Measurements from ENCODE around the gene TSKU. TPM values are rescaled to one million over a fixed set of nuclear protein-coding genes. Genes with fewer than 3 reads are reported as not detected.

TSKU gene
- total RNA-seq, 1 donor from 2014 or later = 59.5 TPM

GRCh38 chr11:76798202-76798581, 15.0 kb downstream of the TSKU start:
- TF ChIP-seq CTCF (IDR thresholded peaks at IDR 0.05; ENCODE audit: insufficient read depth, low read length, poor library complexity, severe bottlenecking) = no peak
- no peak for DNase-seq (ENCODE audit: low read depth)
- H3K27me3 ChIP-seq (ENCODE audit: control insufficient read depth, insufficient read depth, low read length) = no peaks in the 10 kb centered on the region
- H3K4me3 ChIP-seq (ENCODE audit: low read depth, low read length) = no peak overlapping the region
- H3K36me3 ChIP-seq (ENCODE audit: control insufficient read depth, insufficient read depth, low read length) = no peaks in the 10 kb centered on the region

DNA sequence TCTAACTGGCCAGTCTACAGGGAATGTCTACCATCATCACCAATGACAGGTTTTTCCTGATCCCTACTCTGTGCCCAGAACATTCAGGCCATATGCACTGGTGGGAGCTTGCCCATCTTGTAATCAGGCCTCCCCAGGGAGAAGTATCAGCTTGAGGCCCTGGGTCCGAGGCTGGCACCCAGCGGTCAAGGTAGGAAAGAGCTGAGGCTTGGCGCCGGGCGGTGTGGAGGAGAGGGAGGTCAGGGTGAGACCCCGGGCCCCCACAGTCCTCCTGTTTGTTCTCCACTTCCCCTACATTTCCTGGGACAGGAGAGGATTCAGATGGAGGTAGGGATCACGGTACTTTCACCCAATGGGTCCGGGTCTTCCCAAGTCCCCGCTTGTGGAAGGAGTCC, 15.5 kb downstream of the TSKU start:
- no peak for DNase-seq (ENCODE audit: low read depth)
- no peak for TF ChIP-seq CTCF (IDR thresholded peaks at IDR 0.05; ENCODE audit: insufficient read depth, low read length, poor library complexity, severe bottlenecking)
- Histone ChIP-seq H3K36me3 (ENCODE audit: control insufficient read depth, insufficient read depth, low read length) (no peaks in the 10 kb centered on the region), H3K4me3 (ENCODE audit: low read depth, low read length) (no peak overlapping the region), H3K27me3 (ENCODE audit: control insufficient read depth, insufficient read depth, low read length) (no peaks in the 10 kb centered on the region)

- Histone ChIP-seq H3K27me3 (ENCODE audit: control insufficient read depth, insufficient read depth, low read length) (no peaks in the 10 kb centered on the region), H3K4me3 (ENCODE audit: low read depth, low read length) (no peak overlapping the region), H3K36me3 (ENCODE audit: control insufficient read depth, insufficient read depth, low read length) (no peaks in the 10 kb centered on the region)
- TF ChIP-seq CTCF (IDR thresholded peaks at IDR 0.05; ENCODE audit: insufficient read depth, low read length, poor library complexity, severe bottlenecking) = peak; percentile 75
- no peak for DNase-seq (ENCODE audit: low read depth)
Measured at GRCh38 chr11:76799066-76799804, 16.1 kb downstream of the TSKU start.

DNA sequence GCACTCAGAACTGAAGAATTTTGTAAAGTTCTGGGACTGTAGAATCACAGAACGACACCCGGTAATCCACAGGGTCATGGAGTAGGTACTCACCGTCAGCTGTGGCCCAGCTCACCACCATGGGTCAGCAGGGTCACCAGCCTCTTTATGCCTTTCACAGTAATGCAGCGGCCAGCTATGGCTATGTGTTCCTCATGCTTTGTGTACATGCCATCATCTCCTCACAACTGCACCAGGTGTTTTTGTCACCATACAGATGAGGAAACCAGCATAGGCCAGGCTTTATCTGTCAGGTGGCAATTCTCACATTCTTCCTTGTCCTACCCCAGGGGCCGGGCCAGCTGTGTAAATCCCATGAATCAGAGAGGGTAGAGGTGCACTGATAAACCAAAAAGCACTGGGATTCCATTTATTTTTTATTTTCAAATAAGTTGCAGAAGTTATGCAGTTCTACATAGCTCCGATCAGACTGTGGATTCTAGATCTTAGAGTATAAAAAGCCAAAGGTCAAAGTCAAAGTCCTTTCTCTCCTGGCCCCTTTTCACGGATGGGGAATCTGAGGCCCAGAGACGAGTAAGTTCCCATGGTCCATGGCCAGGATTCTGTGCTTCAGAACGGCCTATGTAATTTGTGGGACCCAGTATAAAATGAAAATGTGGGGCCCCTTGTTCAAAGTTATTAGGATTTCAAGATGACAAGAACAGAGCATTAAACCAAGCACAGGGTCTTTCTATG, 17.5 kb downstream of the TSKU start:
- no peak for TF ChIP-seq CTCF (IDR thresholded peaks at IDR 0.05; ENCODE audit: insufficient read depth, low read length, poor library complexity, severe bottlenecking)
- no peak overlapping the region for H3K4me3 ChIP-seq (ENCODE audit: low read depth, low read length)
- no peaks in the 10 kb centered on the region for H3K27me3 ChIP-seq (ENCODE audit: control insufficient read depth, insufficient read depth, low read length)
- no peak for DNase-seq (ENCODE audit: low read depth)
- H3K36me3 ChIP-seq (ENCODE audit: control insufficient read depth, insufficient read depth, low read length) = no peaks in the 10 kb centered on the region

DNA sequence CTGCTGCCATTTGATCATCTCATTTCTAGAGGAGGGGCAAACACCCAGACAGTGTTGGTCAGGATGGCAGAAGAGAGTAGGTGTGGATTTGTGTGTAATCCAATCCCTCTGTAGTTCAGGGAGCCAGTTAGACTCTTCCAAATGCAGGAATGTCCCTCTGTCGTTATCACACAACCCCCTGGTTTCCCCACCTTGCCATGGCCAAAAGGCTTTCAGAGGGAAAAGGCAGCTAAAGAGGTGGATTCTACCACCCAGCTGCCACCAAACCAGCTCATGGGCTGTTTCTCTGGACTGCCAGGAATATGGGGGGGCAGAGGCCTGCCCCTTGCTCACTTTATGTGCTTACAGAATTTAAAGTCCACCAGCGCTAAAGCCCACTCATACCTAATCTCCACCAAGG, 18.1 kb downstream of the TSKU start:
- no peaks in the 10 kb centered on the region for H3K27me3 ChIP-seq (ENCODE audit: control insufficient read depth, insufficient read depth, low read length)
- no peak for DNase-seq (ENCODE audit: low read depth)
- TF ChIP-seq CTCF (IDR thresholded peaks at IDR 0.05; ENCODE audit: insufficient read depth, low read length, poor library complexity, severe bottlenecking) = no peak
- no peaks in the 10 kb centered on the region for H3K36me3 ChIP-seq (ENCODE audit: control insufficient read depth, insufficient read depth, low read length)
- H3K4me3 ChIP-seq (ENCODE audit: low read depth, low read length) = no peak overlapping the region
